HepG2 (cell line): ENCODE results near the gene CTBP1. TPM values are rescaled to one million over a fixed set of nuclear protein-coding genes. Genes with fewer than 3 reads are reported as not detected.

Experiments used
- CENPBD1 ChIP-seq: sonication (generic); formaldehyde crosslinking; IDR thresholded peaks from 2 replicates; pipeline ENCODE4 v1.8.0; 2022; ENCODE audit warnings: missing genetic modification reagents, low read depth, mild to moderate bottlenecking, borderline replicate concordance
- DMTF1 ChIP-seq: sonication (generic); formaldehyde crosslinking; IDR thresholded peaks from 2 replicates; pipeline ENCODE4 v1.4.0; 2020; ENCODE audit warnings: mild to moderate bottlenecking, missing genetic modification reagents
- ETS1 ChIP-seq: sonication (generic); formaldehyde crosslinking; IDR thresholded peaks from 2 replicates; pipeline ENCODE4 v1.4.0; 2020; ENCODE audit warnings: missing genetic modification reagents
- HMGXB4 ChIP-seq, 2 experiments: sonication (generic) in 1 of 2; formaldehyde crosslinking in 1 of 2; IDR thresholded peaks; 2 replicates each; pipeline versions ENCODE4 v1.4.0 to v1.6.1; 2018 to 2020; ENCODE audit warnings: missing genetic modification reagents in 2 of 2, borderline replicate concordance in 1 of 2, low read depth in 1 of 2, mild to moderate bottlenecking in 1 of 2, missing biosample characterization in 1 of 2
- HNRNPL ChIP-seq: fragments of 200-400 bp; formaldehyde crosslinking; IDR thresholded peaks from 2 replicates; pipeline ENCODE4 v1.6.1; 2017; ENCODE audit warnings: mild to moderate bottlenecking, low read depth, low read length
- MXD4 ChIP-seq: IDR thresholded peaks from 2 replicates; pipeline ENCODE4 v1.6.1; 2016; ENCODE audit warnings: mild to moderate bottlenecking, missing biosample characterization, missing genetic modification reagents
- POLR2AphosphoS2 ChIP-seq: IDR thresholded peaks from 2 replicates; pipeline ENCODE4 v1.6.1; 2011; ENCODE audit warnings: low read depth, low read length, improper control_type of control experiment
- RAD51 ChIP-seq: fragments of 450-650 bp; IDR thresholded peaks from 2 replicates; pipeline ENCODE4 v1.6.1; 2016; ENCODE audit warnings: borderline replicate concordance
- SIN3A ChIP-seq: IDR thresholded peaks from 2 replicates; pipeline ENCODE4 v1.6.1; 2011; ENCODE audit warnings: low read depth, mild to moderate bottlenecking, control low read depth, low read length, borderline replicate concordance
- SOX13 ChIP-seq, 3 experiments: fragments of 450-650 bp in 1 of 3; sonication (generic) in 1 of 3; formaldehyde crosslinking in 1 of 3; IDR thresholded peaks in 2 of 3; conservative IDR thresholded peaks in 1 of 3; 2 replicates each; pipeline versions ENCODE4 v1.5.0 to v1.6.1; 2016 to 2020; ENCODE audit warnings: antibody characterized with exemption in 1 of 3, mild to moderate bottlenecking in 1 of 3, missing compliant biosample characterization in 1 of 3, missing genetic modification reagents in 1 of 3, moderate library complexity in 1 of 3
- SP4 ChIP-seq: sonication (generic); formaldehyde crosslinking; IDR thresholded peaks from 2 replicates; pipeline ENCODE4 v1.8.1; 2023; ENCODE audit warnings: mild to moderate bottlenecking, missing genetic modification reagents
- ZBTB44 ChIP-seq: sonication (generic); formaldehyde crosslinking; IDR thresholded peaks from 2 replicates; pipeline ENCODE4 v1.4.0; 2020; ENCODE audit warnings: missing genetic modification reagents
- ZBTB7A ChIP-seq: sonication (generic); formaldehyde crosslinking; IDR thresholded peaks from 2 replicates; pipeline ENCODE4 v1.8.0; 2022; ENCODE audit warnings: mild to moderate bottlenecking, missing genetic modification reagents
- ZFX ChIP-seq: sonication (generic); formaldehyde crosslinking; IDR thresholded peaks from 2 replicates; pipeline ENCODE4 v1.4.0; 2020; ENCODE audit warnings: mild to moderate bottlenecking, low read depth, missing genetic modification reagents, moderate library complexity
- ZMAT5 ChIP-seq: sonication (generic); formaldehyde crosslinking; IDR thresholded peaks from 2 replicates; pipeline ENCODE4 v1.5.0; 2020; ENCODE audit warnings: mild to moderate bottlenecking, low read depth, missing genetic modification reagents, borderline replicate concordance
- ZNF556 ChIP-seq: sonication (generic); formaldehyde crosslinking; IDR thresholded peaks from 2 replicates; pipeline ENCODE4 v1.4.0; 2020; ENCODE audit warnings: mild to moderate bottlenecking, missing genetic modification reagents, borderline replicate concordance
- ZNF564 ChIP-seq: sonication (generic); formaldehyde crosslinking; IDR thresholded peaks from 2 replicates; pipeline ENCODE4 v1.8.1; 2023; ENCODE audit warnings: mild to moderate bottlenecking, missing genetic modification reagents
- ZNF674 ChIP-seq: sonication (generic); formaldehyde crosslinking; IDR thresholded peaks from 2 replicates; pipeline ENCODE4 v1.5.0; 2020; ENCODE audit warnings: low read depth, mild to moderate bottlenecking, missing genetic modification reagents
- ZNF772 ChIP-seq: sonication (generic); formaldehyde crosslinking; IDR thresholded peaks from 2 replicates; pipeline ENCODE4 v1.5.0; 2020; ENCODE audit warnings: mild to moderate bottlenecking, missing genetic modification reagents
- polyA plus RNA-seq, 8 experiments: library from polyadenylated mRNA; depleted of rRNA in 3 of 8; stranded (reverse) in 7 of 8; unstranded in 1 of 8; fragments of >200 nt; fragmentation: Illumina TruSeq in 4 of 8; extraction: Trizol in 4 of 8; gene quantifications; 2 replicates each; pipeline versions ENCODE4 v1.2.1 to v1.2.3, GENCODE V29; 2011 to 2016; ENCODE audit warnings: low read depth in 4 of 8, missing spikeins in 1 of 8, mixed read lengths in 1 of 8; ENCODE audit not compliant: insufficient read depth in 1 of 8
- total RNA-seq, 5 experiments: library from RNA; depleted of rRNA; stranded (reverse); fragments of >200 nt; fragmentation: Illumina TruSeq; extraction: Trizol; gene quantifications; 2 replicates each; pipeline ENCODE4 v1.2.3, GENCODE V29; 2016; ENCODE audit warnings: low read depth in 1 of 5

CTBP1 gene
- total and polyA plus RNA-seq, 2 of the 13 experiments (the other 11 are each of a cell fraction or from before 2014, with no cell fraction given): 78.5 to 112 TPM

- peak; percentile 82 for TF ChIP-seq ZFX (CRISPR knock-in tag)
- TF ChIP-seq SOX13 (IDR thresholded peaks at IDR 0.05): no peak
- 0 out of 4 replicates have a peak, but pooled peaks of 1 of the 2 experiments have one; percentile 16 for TF ChIP-seq SOX13 (CRISPR knock-in tag; conservative IDR thresholded peaks at IDR 0.05 in 1 of 2, IDR thresholded peaks at IDR 0.05 in 1 of 2)
- no peak for TF ChIP-seq MXD4 (CRISPR knock-in tag)
- TF ChIP-seq ZNF556 (CRISPR knock-in tag): no peak
- no peak for TF ChIP-seq HNRNPL
- no peak; the same call in 1 of the 2 replicates for TF ChIP-seq SIN3A
- no peak for TF ChIP-seq ZMAT5 (CRISPR knock-in tag)
- TF ChIP-seq ZNF674: 0 out of 2 replicates have a peak, but pooled peaks have one; percentile 19
- no peak for TF ChIP-seq ZBTB44 (CRISPR knock-in tag)
- TF ChIP-seq ETS1 (CRISPR knock-in tag): no peak
- TF ChIP-seq POLR2AphosphoS2: no peak
- TF ChIP-seq HMGXB4 (CRISPR knock-in tag; IDR thresholded peaks at IDR 0.05; ENCODE audit: borderline replicate concordance in 1 of 2, low read depth in 1 of 2): peak in 1 of 2 experiments; percentile 32; a peak in 3 of 4 replicates
- 0 out of 2 replicates have a peak, but pooled peaks have one; percentile 45 for TF ChIP-seq ZNF772 (CRISPR knock-in tag)
- no peak for TF ChIP-seq DMTF1 (CRISPR knock-in tag)
- TF ChIP-seq CENPBD1 (CRISPR knock-in tag): no peak
- peak; percentile 51; the same call in 1 of the 2 replicates for TF ChIP-seq SP4 (CRISPR knock-in tag)
- 0 out of 2 replicates have a peak, but pooled peaks have one; percentile 41 for TF ChIP-seq ZBTB7A
- no peak for TF ChIP-seq RAD51
- 0 out of 2 replicates have a peak, but pooled peaks have one; percentile 49 for TF ChIP-seq ZNF564
Observed at GRCh38 chr4:1248245-1249147, at the start of gene CTBP1 (continued).
